Left kidney (tissue), 2 donors: ENCODE data around the gene GPC3. TPM values are rescaled to one million over a fixed set of nuclear protein-coding genes. Genes with fewer than 3 reads are reported as not detected.
"Not testable (repeated sequence)": the region's sequence is repeated elsewhere in the genome, so short reads cannot be mapped to it uniquely, and the experiment has no call there.

Source experiments
- DNase-seq: peaks from one replicate; pipeline ENCODE4 v3.0.0-alpha.2; 2013
- polyA plus RNA-seq: library from polyadenylated mRNA; unstranded; fragments of 120-200 nt; gene quantifications from one replicate; pipeline ENCODE4 v1.2.1, GENCODE V29; 2013; ENCODE audit not compliant: insufficient read length

GPC3 gene
- polyA plus RNA-seq, 1 donor, result 1,367 TPM

DNA sequence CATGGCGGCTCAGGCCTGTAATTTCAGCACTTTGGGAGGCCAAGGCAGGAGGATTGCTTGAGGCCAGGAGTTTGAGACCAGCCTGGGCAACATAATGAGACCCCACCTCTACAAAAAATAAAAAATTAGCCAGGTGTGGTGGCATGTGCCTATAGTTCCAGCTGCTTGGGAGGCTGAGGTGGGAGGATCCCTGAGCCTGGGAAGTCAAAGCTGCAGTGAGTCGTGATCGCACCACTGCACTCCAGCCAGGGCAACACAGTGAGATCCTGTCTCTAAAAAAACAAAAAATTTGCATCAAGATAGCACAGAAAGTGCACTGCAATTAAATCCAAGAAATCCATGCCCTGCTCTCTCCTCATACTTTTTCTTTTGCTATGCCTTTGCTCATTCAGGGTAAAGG is 458.6 kb downstream of the GPC3 start:
- DNase-seq, result not testable (repeated sequence)

DNA sequence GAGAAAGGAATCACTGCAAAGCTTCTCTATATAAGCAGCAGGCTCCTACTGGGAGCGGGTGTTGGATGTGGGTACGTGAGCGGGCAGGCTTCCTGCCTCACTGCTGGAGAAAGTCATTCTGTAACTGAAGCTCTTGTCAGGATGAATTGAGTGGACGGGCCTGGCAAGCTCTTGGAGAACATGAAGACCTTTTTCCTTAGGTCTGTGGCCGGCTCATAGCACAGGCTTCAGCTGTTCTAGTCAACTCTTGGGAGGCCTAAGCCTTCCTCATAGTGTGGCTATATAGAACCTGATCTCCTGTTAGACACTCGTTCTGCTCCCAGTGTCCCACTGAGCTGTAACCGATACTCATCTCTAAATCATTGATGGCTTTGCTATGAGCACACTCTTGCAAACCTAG is 461.9 kb downstream of the GPC3 start:
- DNase-seq, result no peak

DNA sequence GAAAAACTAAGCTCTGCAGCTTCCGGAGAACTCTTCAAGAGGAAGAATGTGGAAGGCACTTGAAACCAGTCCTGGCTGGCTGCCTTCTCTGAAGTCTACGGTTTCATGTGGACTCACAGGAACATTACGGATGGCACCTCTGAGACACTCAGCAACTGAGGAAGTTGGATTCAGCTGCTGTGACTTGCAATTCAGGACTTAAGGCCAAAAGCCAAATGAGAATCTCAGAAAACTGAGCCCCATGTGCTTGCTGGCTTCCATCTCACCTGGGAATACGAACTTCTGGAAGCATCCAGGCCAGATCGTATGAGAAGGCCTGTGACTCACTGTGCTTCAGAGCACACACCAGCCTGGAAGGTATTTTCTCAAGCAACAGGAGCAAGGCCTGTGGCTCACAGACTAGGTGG is 462.3 kb downstream of the GPC3 start:
- DNase-seq, result no peak

DNA sequence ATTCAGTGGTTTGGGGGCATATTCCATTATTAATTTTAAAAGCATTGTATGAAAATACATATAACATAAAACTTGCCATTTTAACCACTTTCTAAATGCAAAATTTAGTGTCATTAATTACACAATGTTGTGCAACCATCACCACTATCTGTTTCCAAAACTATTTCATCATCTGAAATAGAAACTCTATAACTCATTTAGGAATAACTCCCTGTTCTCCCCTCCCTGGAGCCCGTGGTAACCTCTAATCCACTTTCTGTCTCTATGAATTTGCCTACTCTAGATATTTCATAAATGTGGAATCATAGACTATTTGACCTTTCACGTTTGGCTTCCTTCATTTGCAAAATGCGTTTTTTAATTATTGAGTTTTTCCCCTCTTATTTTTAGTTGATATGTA is 468.7 kb downstream of the GPC3 start:
- DNase-seq, result no peak

DNA sequence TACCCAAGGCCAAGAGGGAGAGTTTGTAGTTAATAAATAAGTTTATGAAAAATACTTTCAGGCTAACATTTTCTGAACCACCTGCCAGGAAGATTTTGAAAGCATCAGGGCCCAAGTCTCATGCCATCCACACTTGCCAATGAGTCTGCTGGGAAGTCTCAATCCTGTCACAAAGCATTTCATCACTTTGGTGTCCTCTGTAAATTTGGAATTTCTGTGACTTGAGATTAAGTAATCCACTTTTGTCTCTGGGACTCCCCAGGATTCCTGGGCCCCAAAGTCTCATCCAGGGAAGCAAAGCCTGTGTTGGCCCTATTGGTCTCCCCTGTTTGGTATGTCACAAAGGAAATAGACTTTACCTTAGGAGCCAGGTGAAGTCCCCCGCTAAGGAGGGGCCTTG is 470.9 kb downstream of the GPC3 start:
- DNase-seq, result no peak

DNA sequence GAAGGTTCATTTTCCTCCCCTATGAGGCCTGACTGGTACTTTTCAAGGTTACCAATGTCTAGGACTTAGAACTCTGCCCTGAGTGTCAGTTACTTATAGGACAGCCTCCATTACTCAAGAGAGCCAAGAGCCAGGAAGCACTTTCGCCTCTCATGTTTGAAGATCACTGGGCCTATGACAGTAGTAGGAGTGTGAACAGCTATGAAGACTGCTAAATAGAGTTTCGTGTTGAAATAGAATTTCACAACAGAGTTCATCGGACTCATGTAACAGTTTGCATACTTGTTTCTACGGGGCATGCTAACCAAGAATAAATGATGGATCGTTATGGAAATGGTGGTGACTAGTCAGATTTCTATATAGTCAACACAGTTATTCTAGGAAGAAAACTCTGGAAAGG is 472.3 kb downstream of the GPC3 start:
- no peak for DNase-seq

DNA sequence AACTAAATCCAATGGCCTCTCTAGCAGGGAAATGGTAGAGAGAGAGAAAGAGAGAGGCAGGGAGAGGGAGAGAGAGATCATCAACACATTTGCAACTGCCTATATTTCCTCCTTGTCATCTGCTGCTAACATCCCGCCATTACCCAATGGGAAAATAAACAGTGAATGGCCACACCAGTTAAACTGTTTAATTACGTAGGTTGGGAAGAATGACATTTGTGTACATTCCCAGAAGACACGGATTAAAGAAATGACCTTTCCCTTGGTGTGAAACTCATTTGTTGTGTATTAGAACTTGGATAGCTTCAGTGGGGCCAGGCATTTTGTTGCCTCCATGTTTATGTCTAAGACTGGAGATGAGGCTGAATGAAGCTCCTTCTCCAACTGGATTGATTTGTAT is 474.4 kb downstream of the GPC3 start:
- DNase-seq, result no peak

DNA sequence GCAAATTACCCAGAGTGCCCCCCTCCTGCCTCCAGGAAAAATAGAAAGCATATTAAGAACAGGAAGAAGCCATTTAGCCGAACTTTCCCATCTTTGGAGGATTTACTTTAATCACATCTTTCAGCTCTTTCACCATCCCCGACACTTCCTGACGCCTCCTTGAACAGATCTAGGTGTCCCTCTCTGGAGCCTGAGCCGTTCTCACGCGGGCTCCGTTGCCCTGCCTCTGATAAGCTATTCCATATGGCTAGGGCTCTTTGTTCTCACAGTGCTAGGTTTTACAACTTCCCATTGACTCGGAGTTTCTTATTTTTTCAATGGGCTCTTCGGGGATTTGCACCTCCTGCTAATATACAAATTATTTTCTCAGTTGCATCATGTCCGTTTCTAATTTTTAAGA is 488.0 kb downstream of the GPC3 start:
- DNase-seq, result no peak

DNA sequence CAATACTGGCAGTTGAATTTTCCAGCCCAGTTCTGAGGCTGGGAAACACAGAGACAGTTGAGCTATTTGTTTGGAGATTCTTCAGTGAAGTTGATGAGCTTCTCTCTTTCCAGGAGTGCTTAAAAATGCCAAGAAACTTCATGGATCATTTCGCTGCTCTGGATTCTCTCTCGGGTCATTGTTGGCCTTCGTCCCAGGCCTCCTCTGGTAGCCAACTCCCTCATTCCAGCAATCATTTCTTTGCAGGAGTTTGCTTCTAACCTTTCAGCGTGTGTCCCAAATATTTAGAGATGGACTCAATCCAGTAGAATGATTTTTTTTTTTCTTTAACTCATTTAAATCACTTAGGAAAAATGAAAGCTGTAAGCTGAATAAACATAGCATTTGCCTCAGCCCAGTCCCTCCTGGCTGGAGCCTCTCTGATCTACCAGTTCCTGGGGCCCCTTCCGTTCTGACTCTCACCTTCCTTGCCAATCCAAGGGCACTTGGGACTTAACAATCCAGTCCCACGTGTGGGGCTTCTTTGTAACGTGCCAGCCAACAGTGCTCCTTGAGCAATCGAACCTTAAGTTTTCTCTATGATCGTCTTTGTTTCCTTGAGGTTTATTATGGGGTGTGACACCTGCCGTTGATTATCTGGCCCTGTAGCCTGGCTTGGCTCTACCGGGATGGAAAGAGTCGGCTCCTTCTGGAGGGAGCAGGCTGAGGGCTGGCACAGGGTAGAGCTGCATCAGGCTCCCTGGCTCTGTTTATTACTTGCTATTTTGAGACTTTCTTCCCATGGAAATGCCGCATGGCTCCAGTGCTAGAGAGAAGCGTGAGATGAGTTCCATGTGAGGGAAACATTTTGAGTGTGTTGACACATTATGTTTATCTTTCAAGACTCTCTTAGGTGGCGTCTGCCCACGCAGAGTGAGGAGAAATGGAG is 489.7 kb downstream of the GPC3 start:
- DNase-seq, result no peak

DNA sequence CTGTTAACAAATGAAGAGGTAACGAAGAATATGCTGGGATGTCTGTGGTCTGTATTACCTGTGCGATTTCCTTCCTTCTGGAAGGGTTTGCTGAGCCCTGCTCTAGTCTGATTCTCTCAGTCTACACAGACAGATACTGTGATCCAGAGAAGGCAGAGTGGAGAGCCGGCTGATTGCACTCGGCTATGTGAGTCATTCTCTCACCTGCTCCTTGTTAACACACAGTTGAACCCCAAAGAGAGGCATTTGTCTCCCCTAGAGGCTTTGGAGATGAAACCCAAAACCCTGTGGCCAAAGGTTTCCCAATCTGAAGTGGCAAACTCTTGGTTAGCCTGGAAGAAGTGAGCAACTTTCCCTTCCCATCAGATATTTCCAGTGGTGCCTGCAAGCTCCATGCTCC is 492.0 kb downstream of the GPC3 start:
- DNase-seq, result no peak

DNA sequence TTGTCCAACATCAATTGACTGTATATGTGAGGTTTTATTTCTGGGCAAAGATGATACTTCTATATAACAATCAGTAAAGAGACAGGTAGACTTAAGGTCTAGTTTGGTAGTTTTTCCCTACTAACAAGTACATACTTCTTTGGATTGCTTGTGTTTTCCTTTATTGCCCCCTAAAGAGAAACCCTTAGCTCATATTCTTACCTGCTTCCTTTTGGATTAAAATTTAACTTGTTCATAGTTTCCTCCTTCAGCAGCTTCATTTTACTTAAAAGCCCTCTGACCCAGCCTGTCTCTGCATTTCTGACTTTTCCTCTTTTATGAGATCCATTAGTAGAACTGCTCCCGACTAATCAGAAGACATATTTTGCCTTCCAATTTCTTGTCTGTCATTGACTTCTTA is 494.4 kb downstream of the GPC3 start:
- DNase-seq, result no peak
